Stimulated activated CD4-positive, alpha-beta T cell treated with anti-CD3 and anti-CD28 coated beads, Interleukin-12 subunit alpha, Interleukin-12 subunit beta, amount 100 ng/mL, for 4 hours (primary cell): ENCODE data around the gene PHF10.
A peak's percentile ranks its signal among the peaks of the same experiment; 100 is the strongest.
"Not testable (repeated sequence)": the region's sequence is repeated elsewhere in the genome, so short reads cannot be mapped to it uniquely, and the experiment has no call there.

ENCODE experiments used
- DNase-seq: peaks from one replicate; pipeline ENCODE4 v3.0.0-alpha.2; 2020

The PHF10 gene

DNA sequence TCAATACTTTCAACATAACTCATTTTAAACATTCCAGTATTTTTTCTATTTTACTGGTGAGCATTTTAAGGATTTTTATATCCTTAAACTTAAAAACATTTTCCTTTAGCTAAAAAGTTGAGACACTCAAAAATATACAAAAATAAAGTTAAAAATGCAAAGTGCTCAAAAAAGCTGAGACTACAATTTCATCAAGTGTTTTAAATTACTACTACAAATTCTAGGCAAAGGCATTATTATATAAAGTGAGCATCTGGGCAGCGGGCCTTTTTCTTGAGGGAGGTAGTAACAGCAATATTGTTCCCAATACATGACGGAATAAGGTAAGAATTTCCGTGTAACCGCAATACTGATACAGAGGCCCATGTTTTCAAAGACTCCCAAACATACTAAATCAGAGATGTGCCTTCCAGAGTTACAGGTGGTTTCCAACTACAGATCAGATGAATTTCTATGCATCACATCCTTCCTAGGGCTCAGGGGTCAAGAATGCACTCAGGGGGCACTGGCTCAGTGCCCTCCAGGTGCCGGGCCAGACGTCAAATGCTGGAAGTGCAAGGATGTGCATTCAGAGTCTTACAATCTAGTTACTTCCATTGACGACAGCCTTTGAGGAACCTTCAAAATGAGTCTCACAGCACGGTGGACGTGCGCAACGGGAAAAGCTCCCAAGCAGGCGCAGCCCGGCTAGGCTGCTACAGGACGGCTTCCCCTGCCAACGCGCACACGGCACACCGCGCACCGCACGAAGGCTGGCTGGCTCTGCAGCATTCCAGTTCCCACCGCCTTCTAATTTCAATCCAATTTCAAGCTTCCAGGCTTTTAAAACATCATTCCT is 1.7 kb downstream of the PHF10 start:
- peak; percentile 17 for DNase-seq

DNA sequence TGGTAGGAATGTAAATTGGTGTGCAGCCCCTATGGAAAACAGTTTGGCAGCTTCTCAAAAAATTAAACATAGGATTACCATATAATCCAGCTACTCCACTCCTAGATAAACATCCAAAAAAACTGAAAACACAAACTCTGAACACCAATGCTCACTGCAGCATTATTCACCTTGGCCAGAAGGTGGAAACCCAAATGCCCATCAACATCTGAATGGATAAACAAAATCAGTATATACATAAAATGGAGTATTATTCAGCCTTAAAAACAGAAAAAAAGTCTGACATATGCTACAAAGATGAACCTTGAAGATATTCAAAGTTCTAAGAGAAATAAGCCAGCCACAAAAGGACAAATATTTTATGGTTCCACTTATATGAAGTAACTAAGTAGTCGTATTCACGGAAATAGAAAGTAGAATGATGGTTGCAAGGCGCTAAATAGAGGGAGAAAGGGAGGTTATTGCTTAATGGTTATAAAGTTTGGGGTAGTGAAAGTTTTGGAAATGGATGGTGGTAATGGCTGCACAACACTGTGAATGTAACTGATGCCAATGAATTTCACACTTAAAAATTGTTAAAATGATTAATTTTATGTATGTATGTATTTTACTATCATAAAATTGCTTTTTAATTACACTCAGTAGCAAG is 4.0 kb downstream of the PHF10 start:
- no peak for DNase-seq

GRCh38 chr6:169719117-169719516 is 5.2 kb downstream of the PHF10 start:
- no peak for DNase-seq

- DNase-seq, result no peak
Measured at GRCh38 chr6:169714595-169714994, 9.7 kb downstream of the PHF10 start.

GRCh38 chr6:169714178-169714577 is 10.1 kb downstream of the PHF10 start:
- DNase-seq, result no peak

DNA sequence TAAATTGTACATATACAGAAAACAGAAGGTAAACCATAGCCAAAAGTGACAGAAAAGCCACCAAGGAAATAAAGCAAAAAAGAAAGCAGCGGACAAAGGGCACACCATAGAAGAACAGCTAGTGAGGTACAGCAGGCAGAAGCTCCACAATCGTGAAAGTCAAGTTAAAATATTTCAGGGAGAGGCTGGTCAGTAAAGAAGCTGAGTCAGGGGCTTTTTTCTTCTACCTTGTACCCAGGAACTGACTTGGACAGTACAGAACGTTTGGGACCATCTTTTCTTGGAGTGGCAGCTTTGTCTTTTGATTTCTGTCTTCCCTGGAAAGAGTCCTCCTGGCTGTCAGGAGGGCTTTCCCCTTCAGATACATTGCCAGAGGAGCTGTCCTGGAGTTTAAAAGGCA is 14.3 kb downstream of the PHF10 start:
- DNase-seq, result no peak

- DNase-seq, result no peak
Measured at GRCh38 chr6:169709293-169709692, 15.0 kb downstream of the PHF10 start.

DNA sequence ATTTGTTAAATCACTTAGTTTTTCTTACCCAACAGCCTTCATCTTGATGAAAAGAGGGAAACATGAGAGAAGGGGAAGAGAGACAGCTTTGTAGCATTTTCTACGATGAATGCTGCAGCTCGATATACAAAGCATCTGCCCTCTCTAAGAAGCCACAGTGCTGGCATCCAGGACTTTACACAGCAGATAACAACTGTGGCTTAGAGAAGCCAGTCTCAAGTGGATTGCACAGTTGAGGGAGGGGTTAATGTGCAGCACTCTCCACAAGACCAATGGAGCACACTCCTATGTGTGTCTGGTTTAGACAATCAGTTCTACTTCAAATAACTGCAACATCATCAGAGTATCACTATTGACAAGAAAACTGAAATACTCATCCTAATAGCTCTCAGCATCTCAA is 16.5 kb downstream of the PHF10 start:
- no peak for DNase-seq

DNA sequence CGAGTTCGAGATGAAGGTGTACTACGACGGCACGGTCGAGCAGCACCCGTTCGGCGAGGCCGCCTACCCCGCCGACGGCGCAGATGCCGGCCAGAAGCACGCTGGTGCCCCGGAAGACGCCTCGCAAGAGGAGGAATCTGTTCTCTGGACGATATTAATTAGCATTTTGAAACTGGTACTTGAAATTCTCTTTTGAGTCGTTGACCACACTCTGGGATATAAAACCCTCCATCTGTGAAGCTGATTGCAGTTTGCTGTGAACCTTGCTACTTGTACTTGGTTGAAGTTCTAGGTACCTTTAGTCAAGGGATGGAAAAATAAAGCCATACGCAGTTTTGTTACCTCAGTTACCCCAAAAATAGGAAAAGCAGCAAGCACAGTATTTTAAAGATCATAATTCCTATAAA is 21.5 kb downstream of the PHF10 start:
- DNase-seq, result no peak

GRCh38 chr6:169701954-169702839 is 22.1 kb downstream of the PHF10 start, which contains the start of the genes C6orf120 and WDR27:
Gene C6orf120, plus strand, starts transcription at chr6:169702126. Its CDS starts 334 bp downstream, at chr6:169702460.
Gene WDR27, minus strand, starts transcription at chr6:169702029. Its CDS starts 13,024 bp downstream, at chr6:169689005.
- peak; percentile 99 for DNase-seq

GRCh38 chr6:169701311-169701953 is 22.9 kb downstream of the PHF10 start:
- no peak for DNase-seq

DNA sequence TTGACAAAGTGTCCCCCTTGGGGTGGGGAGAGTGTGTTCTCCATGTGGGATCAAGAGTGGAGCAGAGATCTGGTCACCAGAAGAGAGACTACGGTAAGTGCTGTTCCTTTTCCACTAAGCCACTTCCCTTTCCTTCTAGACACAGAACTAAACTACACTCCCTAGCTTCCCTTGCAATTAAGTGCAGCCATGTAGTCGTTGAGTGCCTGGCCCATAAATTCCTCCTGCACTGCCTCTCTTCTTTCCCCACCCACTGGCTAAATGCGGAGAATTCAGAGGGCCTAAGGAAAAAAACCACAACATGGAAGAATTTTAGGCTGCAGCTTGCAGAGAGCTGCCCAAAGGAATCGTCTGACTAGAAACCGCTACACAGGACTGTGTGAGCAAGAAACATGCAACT is 24.0 kb downstream of the PHF10 start:
- no peak for DNase-seq

- DNase-seq, result not testable (repeated sequence)
Measured at GRCh38 chr6:169697115-169697514, 27.2 kb downstream of the PHF10 start.

GRCh38 chr6:169695131-169695530 is 29.2 kb downstream of the PHF10 start:
- DNase-seq, result no peak

DNA sequence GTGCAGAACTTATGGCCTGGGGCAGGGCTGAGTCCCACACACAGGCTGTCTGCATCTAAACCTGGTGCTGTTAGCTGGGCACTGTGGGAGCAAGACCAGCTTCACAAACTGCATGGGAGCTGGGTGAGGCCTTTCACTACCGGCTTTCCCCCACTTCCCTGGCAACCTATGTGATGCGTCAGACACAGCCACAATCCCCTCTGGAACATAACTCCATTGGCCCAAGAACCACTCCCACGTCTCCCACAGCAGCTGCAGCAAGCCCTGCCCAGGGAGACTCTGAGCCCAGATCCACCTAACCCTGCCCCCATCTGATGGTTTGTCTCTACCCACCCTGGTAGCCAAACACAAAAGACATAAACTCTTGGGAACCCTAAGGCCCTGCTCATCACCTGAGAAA is 31.8 kb downstream of the PHF10 start:
- DNase-seq, result no peak

DNA sequence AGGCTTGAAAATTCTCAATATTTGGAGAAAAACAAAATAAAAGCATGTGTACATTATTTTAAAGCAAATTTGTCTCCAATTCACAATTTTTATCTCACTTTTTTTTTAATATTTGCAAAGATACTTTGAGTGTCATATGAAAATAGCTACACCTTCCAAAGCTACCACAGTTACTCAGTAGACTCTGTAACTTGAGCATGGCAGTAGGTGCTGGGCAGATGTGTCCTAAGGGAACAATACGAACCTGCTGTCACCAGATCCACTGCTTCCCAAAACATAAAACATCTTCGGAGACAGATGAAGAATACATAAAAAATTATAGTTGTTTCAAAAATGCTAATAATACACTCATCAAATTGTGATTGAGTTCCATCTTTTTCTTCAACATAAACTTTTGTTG is 33.0 kb downstream of the PHF10 start:
- DNase-seq, result no peak

- DNase-seq, result no peak
Measured at GRCh38 chr6:169689287-169689686, 35.0 kb downstream of the PHF10 start.

DNA sequence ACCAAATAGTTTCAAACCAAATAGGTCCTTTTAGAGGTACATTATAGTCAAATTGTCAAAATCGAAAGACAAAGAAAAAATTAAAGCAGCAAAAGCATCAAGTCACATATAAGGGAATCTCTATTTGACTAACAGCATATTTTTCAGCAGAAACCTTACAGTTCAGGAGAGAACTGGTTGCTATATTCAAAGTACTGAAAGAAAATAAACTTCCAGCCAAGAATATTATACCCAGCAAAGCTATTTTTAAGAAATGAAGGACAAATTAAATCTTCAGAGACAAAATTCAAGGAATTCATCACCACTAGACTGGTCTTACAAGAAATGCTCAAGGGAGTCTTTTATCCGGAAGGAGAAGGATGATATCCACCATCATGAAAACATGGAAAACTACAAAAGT is 38.4 kb downstream of the PHF10 start:
- no peak for DNase-seq

GRCh38 chr6:169684056-169684455 is 40.2 kb downstream of the PHF10 start:
- no peak for DNase-seq

- DNase-seq, result no peak
Measured at GRCh38 chr6:169678342-169678741, 46.0 kb downstream of the PHF10 start.

GRCh38 chr6:169677096-169677495 is 47.2 kb downstream of the PHF10 start:
- no peak for DNase-seq

- no peak for DNase-seq
Measured at GRCh38 chr6:169675011-169675410, 49.3 kb downstream of the PHF10 start.

GRCh38 chr6:169671563-169671962 is 52.7 kb downstream of the PHF10 start:
- DNase-seq, result no peak
